ENCODE results near the gene ATP9A.

DNA sequence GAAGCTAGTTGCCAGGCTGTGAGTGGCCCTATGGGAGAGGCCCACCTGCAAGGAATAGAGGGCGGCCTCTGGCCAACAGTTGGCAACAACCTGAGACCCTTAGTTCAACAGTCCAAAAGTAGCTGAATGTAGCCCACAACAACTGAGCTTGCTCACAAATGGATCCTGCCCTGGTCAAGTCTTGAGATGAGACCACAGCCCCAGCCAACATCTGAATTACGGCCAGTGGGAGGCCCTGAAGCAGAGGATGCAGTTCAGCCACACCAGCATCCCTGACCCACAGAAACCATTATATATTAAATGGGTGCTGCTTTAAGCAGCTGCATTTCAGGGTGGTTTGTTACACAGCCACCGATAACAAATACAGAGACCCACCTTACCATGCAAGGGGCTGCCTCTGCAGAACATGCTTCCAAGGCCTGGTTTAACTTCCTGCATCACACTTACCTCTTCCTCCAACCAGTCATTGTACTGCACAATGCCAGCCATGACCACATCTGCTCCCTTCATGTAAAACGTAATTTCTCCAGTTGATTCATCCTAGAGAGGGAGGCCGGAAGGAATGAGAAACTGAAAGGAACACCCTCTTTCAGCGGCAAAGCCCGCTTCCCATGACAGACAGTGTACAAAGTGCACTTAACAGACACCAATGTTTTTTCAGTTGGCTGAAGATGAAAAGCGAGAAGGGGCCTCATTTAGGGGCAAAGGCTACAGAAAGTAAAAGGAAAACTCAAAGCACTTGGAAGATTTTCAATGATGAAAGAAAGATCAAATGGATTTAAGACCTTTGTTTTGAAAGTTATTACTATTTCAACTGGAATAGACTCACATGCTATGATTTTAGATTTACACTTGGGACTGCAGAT is 139.4 kb downstream of the ATP9A start:
- TF ChIP-seq CTCF (IDR thresholded peaks at IDR 0.05) (no peak), POLR2A (IDR thresholded peaks at IDR 0.05) (no peak)

All from right lobe of liver (tissue), 4 donors.